ENCODE data around the gene SLC16A5.

DNA sequence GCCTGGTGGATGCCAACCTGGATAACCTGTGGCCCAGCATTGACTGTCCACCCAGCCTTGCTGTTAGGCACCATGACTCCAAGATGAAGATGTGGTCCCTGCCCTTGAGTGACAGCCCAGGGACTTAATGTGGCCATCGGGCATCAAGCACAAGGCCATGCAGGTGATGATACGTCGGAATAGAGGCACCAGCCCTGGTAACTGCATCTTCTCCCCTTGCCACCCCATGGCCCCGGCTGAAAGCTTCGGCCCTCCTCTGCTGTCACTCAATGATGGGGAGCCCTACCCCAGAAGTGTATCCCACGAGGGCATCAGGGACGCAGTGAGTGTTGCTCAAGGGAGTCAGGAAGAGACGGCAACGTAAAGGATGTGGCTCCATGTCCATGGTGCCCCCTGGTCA lies 41.8 kb downstream of the SLC16A5 start:
- no peak for TF ChIP-seq SIN3A (IDR thresholded peaks at IDR 0.05; ENCODE audit: borderline replicate concordance, insufficient read depth, low read length)
- no peak for TF ChIP-seq POLR2AphosphoS5 (IDR thresholded peaks at IDR 0.05; ENCODE audit: low read depth, low read length)
- TF ChIP-seq, protein P1, sequence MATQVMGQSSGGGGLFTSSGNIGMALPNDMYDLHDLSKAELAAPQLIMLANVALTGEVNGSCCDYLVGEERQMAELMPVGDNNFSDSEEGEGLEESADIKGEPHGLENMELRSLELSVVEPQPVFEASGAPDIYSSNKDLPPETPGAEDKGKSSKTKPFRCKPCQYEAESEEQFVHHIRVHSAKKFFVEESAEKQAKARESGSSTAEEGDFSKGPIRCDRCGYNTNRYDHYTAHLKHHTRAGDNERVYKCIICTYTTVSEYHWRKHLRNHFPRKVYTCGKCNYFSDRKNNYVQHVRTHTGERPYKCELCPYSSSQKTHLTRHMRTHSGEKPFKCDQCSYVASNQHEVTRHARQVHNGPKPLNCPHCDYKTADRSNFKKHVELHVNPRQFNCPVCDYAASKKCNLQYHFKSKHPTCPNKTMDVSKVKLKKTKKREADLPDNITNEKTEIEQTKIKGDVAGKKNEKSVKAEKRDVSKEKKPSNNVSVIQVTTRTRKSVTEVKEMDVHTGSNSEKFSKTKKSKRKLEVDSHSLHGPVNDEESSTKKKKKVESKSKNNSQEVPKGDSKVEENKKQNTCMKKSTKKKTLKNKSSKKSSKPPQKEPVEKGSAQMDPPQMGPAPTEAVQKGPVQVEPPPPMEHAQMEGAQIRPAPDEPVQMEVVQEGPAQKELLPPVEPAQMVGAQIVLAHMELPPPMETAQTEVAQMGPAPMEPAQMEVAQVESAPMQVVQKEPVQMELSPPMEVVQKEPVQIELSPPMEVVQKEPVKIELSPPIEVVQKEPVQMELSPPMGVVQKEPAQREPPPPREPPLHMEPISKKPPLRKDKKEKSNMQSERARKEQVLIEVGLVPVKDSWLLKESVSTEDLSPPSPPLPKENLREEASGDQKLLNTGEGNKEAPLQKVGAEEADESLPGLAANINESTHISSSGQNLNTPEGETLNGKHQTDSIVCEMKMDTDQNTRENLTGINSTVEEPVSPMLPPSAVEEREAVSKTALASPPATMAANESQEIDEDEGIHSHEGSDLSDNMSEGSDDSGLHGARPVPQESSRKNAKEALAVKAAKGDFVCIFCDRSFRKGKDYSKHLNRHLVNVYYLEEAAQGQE (IDR thresholded peaks at IDR 0.05; ENCODE audit: insufficient read depth in 1 of 2, low read depth in 2 of 2, low read length in 2 of 2) = no peak
- no peak for TF ChIP-seq TAF1 (IDR thresholded peaks at IDR 0.05; ENCODE audit: borderline replicate concordance, insufficient read depth, low read length)
- no peak for TF ChIP-seq FOXP2 (optimal IDR thresholded peaks at IDR 0.05; ENCODE audit: borderline replicate concordance, extremely low read depth, extremely low read length, insufficient read depth)
